ENCODE results near the gene DOCK1.

GRCh38 chr10:126979311-126979710 is 74.1 kb downstream of the DOCK1 start:
- TF ChIP-seq CTCF (IDR thresholded peaks at IDR 0.05): no peak
- TF ChIP-seq POLR2A (IDR thresholded peaks at IDR 0.05): no peak
